Measurements from ENCODE around the gene COL23A1.
"Not testable (repeated sequence)": the region's sequence is repeated elsewhere in the genome, so short reads cannot be mapped to it uniquely, and the experiment has no call there.

Gene COL23A1

DNA sequence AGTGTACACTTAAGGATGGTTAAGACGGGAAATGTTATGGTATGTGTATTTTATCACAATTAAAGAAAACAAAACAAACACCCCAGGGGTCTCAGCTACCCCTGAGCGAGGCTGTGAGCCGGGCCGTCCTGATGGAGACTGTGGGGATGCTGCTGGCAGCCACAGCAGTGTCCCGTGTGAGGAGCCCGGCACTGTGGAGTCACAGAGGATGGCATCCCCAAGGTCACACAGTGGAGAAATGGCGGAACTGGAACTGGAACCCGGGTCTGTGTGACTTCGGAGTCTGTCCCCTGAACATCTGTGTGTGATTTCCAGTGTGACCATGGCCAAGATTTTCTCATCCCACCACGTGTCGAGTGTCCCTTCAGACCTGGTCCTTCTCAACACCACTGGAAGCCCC is 276.9 kb downstream of the COL23A1 start:
- DNase-seq: no peak

DNA sequence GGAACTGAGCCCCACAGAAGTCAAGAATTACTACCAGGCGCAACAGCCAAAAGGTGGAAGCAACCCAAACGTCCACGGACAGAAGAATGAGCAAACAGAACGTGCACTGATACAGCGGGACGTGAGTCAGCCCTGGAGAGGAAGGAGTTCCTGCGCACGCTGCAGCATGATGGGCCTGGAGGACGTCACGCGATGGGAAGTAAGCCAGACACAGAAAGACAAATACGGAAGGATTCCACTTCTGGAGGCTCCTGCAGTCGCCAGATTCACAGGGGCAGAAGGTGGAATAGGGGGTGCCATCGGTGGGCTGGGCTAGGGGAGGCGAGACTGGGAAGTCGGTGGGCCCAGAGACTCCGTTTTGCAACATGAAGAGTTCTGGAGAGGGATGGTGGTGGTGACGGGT is 277.3 kb downstream of the COL23A1 start:
- no peak for DNase-seq

DNA sequence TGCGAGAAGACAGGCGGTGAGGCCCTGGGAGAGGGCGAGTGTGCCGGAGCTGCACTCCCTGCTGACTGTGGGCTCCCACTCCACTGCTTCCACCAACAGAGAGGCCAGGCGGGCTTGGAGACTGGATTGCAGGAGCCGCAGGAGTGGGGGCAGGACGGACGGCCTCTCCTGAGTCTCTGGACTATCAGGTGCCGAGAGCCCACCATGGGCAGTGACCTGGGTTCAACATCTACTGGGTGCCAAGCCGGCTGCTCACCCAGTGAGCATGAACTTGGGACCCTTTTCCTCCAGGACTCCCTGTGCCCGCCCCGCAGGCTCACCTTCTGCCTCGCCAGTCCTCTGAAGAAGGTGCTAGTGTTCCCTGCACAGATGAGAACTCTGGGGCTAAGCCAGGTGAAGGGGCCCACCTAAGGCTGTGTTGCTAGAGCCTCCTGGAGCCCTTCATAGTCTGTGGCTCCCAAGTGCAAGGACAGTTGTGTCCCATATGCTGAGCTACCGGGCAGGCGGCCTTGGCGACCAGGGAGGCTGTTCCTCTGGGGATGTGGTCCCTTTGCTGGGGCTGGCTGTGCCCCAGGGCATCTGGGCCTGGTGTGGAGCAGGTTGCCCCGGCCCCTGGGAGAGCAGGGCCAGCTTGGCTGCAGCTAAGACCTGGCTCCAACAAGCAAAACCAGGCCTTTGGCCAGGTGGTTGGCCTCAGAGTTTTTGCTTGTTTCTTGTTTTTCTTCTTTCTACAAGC is 279.9 kb downstream of the COL23A1 start:
- no peak for DNase-seq

DNA sequence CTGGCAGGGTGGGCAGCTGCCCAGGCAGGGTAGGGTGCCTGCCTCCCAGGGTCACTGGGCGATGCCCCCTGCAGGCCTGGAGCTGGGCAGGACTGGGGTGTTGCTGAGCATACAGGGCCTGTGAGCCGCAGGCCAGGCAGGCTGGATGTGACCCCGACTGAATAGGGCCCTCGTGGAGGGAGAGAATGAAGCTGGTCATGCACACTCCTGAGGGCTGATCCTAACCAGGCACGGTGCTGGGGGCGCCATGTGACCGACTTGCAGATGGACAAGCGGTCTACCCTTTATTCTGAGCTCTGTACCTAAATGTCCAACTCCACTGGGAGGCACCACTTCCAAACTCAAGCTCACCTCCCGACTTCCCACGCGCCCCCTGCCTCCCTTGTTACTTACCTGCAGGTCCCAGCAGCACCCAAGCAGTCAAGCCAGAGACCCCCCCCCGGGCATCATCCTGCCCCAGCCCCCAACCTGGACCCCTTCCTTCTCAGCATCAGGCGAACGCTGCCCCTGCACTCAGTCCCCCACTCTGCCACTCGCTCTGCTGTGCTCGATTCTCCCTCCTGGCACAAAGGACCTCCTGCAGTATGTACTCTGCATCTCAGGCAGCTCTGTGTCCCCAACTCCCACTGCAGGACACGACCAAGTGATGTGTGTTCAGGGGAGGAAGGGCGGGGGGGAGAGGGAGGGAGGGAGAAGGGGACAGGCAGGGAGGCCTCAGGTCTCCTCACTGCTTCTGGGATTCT is 280.8 kb downstream of the COL23A1 start:
- no peak for DNase-seq

DNA sequence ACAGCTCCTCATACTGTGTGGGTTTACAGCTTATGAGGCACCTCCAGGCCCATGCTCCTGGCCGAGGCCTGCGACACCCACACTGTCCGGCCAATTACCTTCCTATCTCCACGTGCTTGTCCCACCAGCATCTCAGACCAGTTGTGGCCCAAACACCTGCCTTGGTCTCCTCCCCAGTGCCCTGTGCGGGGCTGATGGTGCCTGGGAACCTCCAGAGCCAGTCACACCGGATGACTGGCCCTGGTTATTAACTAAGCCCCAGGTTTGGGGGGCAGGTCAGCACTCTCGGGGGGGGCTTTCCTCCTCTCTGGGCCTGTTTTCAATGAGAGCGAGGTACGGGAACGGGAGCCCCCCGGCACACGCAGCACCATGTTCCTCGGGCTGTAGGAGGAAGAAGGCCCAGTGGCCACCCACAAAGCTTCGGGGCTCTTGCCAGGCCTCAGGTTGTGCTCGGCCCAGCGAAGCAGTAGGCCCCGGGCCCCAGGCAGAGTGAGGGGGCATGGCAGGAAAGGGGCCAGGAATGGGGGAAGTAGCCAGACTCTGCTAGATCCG is 281.6 kb downstream of the COL23A1 start:
- no peak for DNase-seq

DNA sequence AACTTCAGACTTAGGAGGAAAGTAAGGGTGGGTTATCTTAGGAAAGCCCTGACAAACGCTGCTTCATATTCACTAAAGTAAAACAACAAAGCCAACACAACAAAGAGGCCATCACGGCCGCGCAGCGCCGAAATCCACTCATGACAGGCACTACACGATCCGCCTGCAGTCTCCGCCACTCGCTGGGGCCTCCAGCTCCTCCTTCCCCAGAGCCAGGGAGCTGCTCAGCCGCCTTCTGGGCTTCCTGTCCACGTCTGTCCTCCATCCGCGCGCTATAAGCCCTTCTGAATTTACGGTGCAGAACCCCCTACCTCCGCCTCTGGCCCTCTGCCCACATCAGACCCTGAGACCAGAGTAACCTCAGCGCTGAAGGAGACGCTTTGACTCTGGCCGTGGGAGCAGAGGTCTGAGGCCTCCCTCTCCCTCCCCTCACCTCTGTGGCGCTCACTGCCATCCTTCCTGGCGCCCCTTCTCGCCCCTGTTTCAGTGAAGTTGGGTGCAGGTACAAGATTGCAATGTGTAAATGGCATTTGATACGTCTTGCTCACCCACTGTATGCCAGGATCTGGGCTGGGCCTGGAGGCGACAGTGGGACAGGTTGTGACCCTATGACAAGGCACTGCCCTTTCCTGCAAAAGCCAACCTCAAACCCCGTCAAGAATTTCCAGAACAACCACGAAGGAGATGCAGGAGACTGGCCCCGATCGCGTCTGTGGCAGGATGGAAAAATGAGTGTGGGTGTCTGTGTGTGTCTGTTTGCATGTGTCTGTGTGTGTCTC is 282.7 kb downstream of the COL23A1 start:
- DNase-seq: peak; percentile 56

DNA sequence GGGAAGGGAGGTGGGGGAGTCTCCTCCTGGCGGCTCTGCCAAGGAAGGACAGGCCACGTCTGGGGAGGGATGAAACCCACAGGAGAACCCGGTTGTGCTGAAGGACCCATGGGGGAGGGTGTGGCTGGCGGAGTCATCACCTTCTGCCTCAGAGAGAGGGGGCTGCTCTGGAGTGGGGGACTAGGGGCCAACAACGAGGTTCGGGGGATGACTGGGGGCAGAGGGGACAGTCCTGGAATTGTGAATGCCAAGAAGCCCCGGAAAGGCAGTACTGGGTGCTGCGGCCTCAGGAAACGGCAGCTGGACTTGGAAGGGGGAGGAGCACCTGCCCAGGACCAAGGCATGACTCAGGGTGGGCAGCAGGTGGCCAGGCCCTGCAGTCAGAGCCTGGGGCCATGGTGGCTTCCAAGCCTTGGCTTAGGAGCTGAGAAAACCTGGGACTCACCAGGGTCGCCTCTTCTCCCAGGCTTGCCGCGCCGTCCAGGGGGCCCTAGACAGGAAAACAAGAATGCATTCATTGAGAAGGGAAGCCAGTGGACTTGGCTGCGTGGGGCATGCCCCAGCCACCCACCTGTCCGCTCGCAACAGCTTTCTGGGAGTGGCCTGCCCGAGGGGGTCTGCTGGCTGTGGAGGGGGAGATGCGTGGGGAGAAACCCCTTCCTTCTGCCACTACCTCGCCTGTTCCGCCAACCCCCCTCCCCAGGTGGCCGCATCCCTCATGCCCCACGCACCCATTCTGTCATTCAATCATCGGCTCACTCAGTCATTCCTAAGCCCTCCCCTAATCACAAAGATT is 283.6 kb downstream of the COL23A1 start:
- DNase-seq: peak; percentile 71

DNA sequence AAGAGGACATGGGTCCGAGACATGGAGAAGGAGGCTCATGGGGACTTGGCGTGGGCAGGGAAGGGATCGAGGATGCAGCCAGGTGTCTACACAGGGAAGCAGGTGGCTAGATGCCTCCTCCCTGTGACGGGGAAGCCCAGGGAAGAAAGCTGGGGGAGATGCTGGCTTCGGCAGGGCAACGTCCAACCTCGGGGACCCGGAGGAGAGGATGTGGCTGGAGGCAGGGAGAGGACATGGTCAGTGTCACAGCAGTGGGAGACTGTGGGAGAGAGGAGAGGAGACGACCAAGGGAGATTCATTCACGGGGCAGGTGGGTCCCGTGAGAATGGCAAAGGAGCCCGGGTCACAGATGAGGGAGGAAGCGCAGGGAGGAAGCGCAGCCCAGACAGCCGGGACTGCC is 284.4 kb downstream of the COL23A1 start:
- no peak for DNase-seq

DNA sequence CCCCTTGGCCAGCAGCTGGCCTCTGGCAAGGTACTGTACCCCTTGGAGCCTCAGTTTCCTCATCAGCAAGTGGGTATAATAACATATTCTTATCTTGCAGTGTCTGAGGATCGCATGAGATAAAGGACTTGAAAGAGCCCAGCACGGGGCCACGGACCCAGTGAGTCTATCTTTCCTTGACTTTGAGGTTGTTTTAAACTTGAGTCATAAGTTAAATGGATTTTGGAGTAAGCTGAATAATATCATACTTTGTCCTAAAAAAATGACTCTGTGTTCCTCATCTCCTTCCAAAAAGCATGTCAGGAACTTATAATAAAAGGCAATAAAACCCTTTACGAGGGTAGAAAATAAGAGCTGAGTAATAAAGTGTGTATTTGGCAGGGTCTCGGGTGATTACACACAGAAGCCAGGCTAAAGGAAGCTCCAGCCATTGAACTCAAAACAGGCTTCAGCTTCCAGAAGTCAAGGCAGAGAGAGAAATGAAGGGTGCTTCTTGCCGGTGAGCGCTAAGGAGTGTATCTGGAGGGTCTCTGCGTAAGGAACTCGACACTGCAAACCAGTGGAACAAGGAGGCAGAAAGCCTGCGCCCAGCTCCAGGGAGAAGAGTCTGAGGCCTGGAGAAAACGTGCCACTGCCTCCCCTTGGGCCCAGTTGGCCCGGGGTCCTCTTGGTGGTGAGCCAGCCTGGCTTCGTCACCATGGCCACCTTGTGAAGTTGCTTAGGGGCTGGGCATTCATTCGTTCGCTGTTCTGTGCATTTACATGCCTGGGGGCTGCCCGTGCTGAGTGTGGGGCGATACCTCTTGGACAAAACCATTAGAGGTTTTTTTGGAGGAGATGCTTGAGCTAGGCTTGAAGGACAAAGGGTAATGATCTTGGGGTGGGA is 285.2 kb downstream of the COL23A1 start:
- DNase-seq: no peak

DNA sequence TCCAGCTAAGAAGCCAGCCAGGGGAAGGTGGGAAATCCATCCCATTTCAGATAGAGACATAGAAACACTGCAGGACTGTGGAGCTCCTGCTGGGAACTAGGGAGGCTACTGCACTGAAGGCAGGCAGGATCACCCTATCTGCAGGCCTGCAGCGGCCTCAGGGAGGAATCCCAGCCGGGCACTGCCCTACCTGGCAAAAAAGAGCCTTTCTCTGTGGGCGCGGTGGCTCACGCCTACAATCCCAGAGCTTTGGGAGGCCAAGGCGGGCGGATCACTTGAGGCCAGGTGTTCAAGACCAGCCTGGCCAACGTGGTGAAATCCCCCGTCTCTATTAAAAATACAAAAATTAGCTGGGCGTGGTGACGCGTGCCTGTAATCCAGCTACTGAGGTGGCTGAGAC is 286.2 kb downstream of the COL23A1 start:
- no peak for DNase-seq

DNA sequence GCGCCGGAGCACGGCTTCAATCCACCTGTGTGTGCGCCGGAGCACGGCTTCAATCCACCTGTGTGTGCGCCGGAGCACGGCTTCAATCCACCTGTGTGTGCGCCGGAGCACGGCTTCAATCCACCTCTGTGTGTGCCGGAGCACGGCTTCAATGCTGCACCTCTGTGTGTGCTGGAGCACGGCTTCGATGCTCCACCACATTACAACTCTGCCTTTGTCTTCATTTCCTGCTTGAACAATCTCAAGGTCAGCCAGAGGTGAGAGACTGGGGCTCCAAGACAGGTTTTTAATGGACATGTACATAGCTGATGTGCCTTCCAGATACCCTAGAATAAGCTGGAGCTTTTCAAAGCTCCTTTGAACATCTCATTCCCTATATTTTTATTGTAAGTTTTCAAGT is 287.9 kb downstream of the COL23A1 start:
- not testable (repeated sequence) for DNase-seq

DNA sequence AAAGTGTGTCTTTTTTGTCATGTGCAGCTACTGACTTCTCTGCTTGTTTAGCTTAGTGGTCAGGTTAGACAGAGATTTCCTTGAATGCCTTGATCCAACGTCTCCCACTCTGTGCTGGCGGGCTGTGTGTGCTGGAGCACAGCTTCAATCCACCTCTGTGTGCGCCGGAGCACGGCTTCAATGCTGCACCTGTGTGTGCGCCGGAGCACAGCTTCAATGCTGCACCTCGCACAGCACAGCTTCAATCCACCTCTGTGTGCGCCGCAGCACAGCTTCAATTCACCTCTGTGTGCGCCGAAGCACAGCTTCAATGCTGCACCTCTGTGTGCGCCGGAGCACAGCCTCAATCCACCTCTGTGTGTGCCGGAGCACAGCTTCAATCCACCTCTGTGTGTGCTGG is 288.6 kb downstream of the COL23A1 start:
- no peak for DNase-seq

DNA sequence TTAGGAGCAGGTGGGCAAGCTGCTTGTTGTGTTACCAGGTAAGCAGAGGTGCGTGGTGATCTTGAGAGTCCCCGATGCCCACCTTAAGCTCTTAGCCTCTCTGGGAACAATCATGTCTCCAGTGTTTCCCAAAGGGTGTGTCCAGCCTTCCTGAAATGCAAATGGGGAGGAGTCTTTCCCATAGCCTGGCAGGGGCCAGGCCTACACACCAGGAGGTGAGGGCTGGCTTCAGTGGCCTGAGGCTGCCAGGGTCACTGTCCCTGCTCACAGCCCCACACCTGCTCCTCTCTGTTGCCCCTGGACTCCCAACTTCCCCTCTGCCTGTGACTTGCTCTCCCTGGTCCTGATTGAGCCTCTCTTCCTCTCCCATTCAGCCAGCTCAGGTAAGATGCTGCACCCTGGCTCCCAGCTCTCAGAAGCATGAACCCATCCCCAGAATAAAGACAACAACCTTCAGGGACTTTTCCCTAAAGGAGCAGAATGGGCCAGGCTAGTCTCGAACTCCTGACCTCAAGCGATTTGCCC is 291.8 kb downstream of the COL23A1 start:
- no peak for DNase-seq

DNA sequence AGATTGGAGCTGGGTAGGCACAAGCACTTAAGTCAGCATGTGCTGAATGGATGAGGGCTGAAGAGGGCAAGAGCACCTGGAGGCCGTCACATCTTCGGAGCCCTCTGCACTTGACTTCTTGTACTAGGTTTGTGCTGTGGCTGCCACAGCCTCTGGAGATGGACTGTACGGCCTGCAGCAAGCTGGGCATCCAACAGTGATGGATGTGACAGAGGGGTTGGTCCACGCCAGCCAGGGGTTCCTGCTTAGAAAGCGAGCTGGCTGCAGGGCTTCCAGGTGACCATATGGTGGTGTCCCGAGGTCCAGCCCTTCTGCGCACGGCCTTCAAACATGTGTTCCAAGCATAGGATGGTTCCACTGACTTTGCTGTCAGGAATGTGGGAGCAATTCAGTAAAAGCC is 292.4 kb downstream of the COL23A1 start:
- DNase-seq: no peak

DNA sequence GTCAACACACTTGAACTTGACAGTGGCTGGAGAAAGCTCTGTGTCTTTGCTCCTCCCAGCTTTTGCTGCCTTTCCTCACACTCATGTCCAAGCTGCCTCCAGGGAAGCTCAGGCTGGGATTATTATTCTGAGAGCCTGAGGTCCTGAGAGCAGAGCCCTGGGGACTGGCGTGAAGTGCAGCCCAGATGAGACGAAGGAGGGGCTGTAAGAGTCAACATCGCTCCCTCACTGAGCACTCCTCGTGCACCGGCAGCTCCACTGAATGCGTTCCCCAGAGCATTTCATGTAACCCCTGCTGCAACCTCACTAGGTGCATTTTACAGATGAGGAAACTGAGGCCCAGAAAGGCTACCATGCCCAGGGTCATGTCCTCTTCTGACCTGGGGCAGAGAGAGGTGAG is 294.1 kb downstream of the COL23A1 start:
- DNase-seq: no peak

DNA sequence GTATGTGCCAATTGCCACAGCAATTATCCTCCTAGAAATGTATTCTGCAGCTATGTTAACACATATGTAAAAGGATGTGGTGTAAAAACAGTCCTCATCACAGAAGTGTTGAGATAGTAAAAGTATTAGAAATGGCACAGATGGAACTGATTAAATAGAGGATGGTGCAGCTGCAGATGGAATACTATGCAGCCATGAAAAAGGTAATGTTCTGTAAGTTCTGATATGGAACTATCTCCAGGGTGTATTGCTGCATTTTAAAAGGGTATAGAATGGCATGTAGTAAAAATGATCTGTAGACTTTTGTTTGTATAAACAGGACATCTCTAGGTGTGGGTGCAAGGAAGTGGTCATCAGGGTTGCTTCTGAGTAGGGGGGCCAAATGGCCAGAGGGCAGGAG is 294.6 kb downstream of the COL23A1 start:
- DNase-seq: no peak

DNA sequence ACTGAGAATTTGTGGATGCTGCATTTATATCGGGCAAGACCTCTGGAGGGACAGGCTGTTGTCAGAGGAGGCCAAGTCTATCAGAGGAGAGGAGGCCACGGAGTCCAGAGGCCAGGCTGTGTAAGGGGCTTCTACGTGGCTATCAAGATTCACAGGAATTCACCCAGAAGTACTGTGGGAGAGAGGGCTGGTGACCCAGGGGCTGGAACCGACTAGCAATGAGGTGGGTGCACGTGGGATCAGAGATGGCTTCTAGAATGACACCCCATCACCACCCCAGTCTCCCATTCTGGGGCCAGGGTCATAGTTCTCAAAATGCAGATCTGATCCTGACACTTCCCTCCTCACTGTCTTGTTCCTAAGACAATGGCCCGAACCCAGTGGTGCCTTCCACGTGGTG is 296.4 kb downstream of the COL23A1 start:
- DNase-seq: no peak

DNA sequence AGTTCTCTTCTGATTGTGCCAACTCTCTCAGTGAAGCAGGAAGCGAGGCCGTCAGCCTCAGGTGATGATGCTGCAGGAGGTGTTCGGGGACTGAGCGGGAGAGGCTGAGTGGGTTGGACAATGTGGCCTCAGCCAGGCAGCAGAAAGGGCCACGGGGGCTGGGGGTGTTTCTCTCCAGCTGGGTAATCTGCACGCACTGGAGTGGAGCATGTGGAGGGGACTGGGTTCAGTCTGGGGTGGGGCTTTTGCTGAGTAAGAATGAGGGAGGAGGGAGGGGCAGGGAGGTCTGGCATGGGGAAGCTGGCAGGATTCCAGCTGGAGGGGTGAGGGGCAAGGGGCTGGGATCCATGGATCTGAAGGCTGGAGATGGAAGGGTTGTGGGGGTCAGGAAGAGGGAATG is 296.8 kb downstream of the COL23A1 start:
- DNase-seq: peak; percentile 48

DNA sequence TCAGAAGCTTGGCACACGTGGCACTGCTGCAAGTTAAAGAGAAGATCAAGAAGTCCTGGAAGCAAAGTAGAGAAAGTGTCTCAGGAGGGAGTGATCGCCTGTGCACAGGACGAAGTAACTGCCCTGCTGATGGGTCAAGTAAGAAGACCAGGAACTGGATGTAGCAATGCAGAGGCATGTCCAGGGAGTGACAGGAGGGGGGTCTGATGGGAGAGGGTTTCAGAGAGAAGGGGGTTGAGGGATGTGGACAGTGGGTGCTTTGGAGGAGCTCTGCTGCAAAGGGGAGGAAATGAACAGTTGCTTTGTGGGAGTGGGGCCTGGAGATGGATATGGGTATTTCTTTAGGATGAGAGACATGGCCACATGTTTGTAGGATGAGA is 297.4 kb downstream of the COL23A1 start:
- no peak for DNase-seq

DNA sequence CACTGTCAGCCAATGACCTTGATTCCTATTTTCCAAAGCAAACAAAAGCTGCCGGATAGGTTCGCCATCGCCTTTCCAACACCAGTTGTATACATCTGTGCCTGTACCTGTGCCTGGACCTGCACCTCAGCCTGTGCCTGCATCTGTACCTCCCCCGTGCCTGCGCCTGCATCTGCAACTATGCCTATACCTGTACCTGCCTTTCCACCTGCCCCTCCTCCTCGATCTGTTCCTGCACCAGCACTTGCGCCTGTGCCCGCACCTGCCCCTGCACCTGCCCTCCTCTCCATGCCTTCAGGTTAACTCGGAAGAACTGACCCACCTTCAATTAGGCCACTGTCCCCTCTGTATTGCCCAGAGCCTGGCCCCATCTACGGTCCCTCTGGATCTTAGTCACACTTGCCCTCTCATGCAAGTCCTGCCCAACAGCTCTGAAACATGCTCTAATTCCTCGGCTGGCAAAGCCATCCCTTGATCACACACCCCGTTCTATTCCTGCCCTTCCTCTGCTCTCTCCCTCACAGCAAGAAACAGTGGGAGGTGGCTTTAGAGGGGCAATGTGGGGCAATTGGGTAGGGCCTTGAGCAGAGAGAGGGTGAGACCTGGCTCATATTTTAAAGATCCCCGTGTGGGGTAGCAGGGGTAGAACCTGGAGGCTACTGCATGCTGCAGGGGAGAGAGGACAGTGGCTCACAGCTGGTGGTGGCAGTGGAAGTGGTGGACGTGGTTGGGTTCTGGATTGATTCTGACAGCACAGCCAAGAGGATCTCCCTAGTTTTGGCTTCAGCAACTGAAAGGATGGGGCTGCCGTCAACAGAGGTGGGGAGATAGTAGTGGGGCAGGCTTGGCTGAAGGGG is 298.0 kb downstream of the COL23A1 start:
- no peak for DNase-seq

Data from NCI-H82 (cell line).